Adipose tissue (tissue), 3 donors: Measurements from ENCODE around the gene ANKDD1A. TPM values are rescaled to one million over a fixed set of nuclear protein-coding genes. Genes with fewer than 3 reads are reported as not detected.

ENCODE experiments used
- H3K27ac ChIP-seq: one replicate; pipeline ENCODE4 v1.5.1; 2013; ENCODE audit warnings: low read depth, low read length
- WGBS, 3 donors: extraction: QIAGEN DNeasy Blood & Tissue Kit; methylation state at CpG; one replicate each; pipeline ENCODE4 v1.1.7; 2013; 5-methylcytosine and 5-hydroxymethylcytosine counted together
- polyA plus RNA-seq, 3 donors: library from polyadenylated mRNA; stranded (reverse); fragments of 200-250 nt; gene quantifications; one replicate each; pipeline ENCODE4 v1.2.3, GENCODE V29; 2013
- donor health status: healthy with polysubstance abuse.
- donor health status: Bipolar disorder and iron deficiency.
- donor health status: healthy.

The ANKDD1A gene
- polyA plus RNA-seq, 3 donors, result 1.8 to 4.5 (median 3.4) TPM

GRCh38 chr15:64893481-64894394 is 18.0 kb upstream of the ANKDD1A start:
- 14 to 40% (median 16%) methylated on average over 44 of the region's 44 CpGs for WGBS, 3 donors
- H3K27ac ChIP-seq, result peak overlapping the region; percentile 57

GRCh38 chr15:64894395-64895056 is 17.2 kb upstream of the ANKDD1A start:
- 25 to 38% (median 29%) methylated on average over 14 to 20 of the region's 20 CpGs for WGBS, 3 donors
- peak overlapping the region; percentile 30 for H3K27ac ChIP-seq

GRCh38 chr15:64895285-64896065 is 16.2 kb upstream of the ANKDD1A start:
- WGBS, 3 donors, result 14 to 60% (median 19%) methylated on average over 6 of the region's 6 CpGs
- no peak overlapping the region for H3K27ac ChIP-seq

GRCh38 chr15:64896371-64897069 is 15.2 kb upstream of the ANKDD1A start:
- no peak overlapping the region for H3K27ac ChIP-seq
- 75 to 86% (median 85%) methylated on average over 6 of the region's 6 CpGs for WGBS, 3 donors

- WGBS, 3 donors, result 15 to 53% (median 18%) methylated on average over 6 of the region's 6 CpGs
These were observed 14.2 kb upstream of the ANKDD1A start for GRCh38 chr15:64897345-64897985.

GRCh38 chr15:64898406-64898805 is 13.3 kb upstream of the ANKDD1A start:
- WGBS, 3 donors, result 89 to 91% (median 89%) methylated on average over 4 of the region's 4 CpGs
- no peak overlapping the region for H3K27ac ChIP-seq

More at GRCh38 chr15:64897345-64897985, 14.2 kb upstream of the ANKDD1A start:
- H3K27ac ChIP-seq, result peak overlapping the region; percentile 2

GRCh38 chr15:64901141-64901540 is 10.6 kb upstream of the ANKDD1A start:
- WGBS, 3 donors, result 95 to 97% (median 95%) methylated on average over 5 of the region's 5 CpGs

GRCh38 chr15:64901914-64902313 is 9.8 kb upstream of the ANKDD1A start:
- H3K27ac ChIP-seq, result no peak overlapping the region
- WGBS, 3 donors, result 93 to 98% (median 97%) methylated on average over 2 of the region's 2 CpGs

More at GRCh38 chr15:64901141-64901540, 10.6 kb upstream of the ANKDD1A start:
- no peak overlapping the region for H3K27ac ChIP-seq

GRCh38 chr15:64902863-64903262 is 8.8 kb upstream of the ANKDD1A start:
- no peak overlapping the region for H3K27ac ChIP-seq
- 92 to 96% (median 93%) methylated on average over 4 of the region's 4 CpGs for WGBS, 3 donors

- 72 to 90% (median 85%) methylated on average over 4 of the region's 4 CpGs for WGBS, 3 donors
These were observed 8.3 kb upstream of the ANKDD1A start for GRCh38 chr15:64903326-64903950.

GRCh38 chr15:64904189-64904588 is 7.5 kb upstream of the ANKDD1A start:
- 87 to 91% (median 90%) methylated on average over 4 of the region's 4 CpGs for WGBS, 3 donors
- H3K27ac ChIP-seq, result no peak overlapping the region

More at GRCh38 chr15:64903326-64903950, 8.3 kb upstream of the ANKDD1A start:
- H3K27ac ChIP-seq, result no peak overlapping the region

- no peak overlapping the region for H3K27ac ChIP-seq
- 10 to 13% (median 11%) methylated on average over 29 of the region's 30 CpGs for WGBS, 3 donors
These were observed 6.4 kb upstream of the ANKDD1A start for GRCh38 chr15:64905119-64905831.

GRCh38 chr15:64905941-64906340 is 5.8 kb upstream of the ANKDD1A start:
- no peak overlapping the region for H3K27ac ChIP-seq
- WGBS, 3 donors, result 81 to 97% (median 88%) methylated on average over 8 to 9 of the region's 9 CpGs

- 95 to 97% (median 96%) methylated on average over 3 of the region's 3 CpGs for WGBS, 3 donors
- no peak overlapping the region for H3K27ac ChIP-seq
These were observed 5.3 kb upstream of the ANKDD1A start for GRCh38 chr15:64906402-64906801.

GRCh38 chr15:64907991-64908390 is 3.7 kb upstream of the ANKDD1A start:
- H3K27ac ChIP-seq, result no peak overlapping the region
- WGBS, 3 donors, result 32 to 77% (median 62%) methylated on average over 1 of the region's 1 CpG

- WGBS, 3 donors, result 79 to 87% (median 84%) methylated on average over 3 of the region's 3 CpGs
- no peak overlapping the region for H3K27ac ChIP-seq
These were observed 2.2 kb upstream of the ANKDD1A start for GRCh38 chr15:64909546-64909945.
